Kidney epithelial cell (primary cell): ENCODE measurements around the gene ARHGEF3. TPM values are rescaled to one million over a fixed set of nuclear protein-coding genes. Genes with fewer than 3 reads are reported as not detected.

ENCODE experiments used
- DNase-seq: peaks from one replicate; pipeline ENCODE4 v3.0.0-alpha.2; 2010; ENCODE audit warnings: low read depth
- H3K27me3 ChIP-seq: 2 replicates; pipeline ENCODE4 v1.6.0; 2011; ENCODE audit warnings: low read length; ENCODE audit not compliant: control insufficient read depth, insufficient read depth
- H3K36me3 ChIP-seq: 2 replicates; pipeline ENCODE4 v1.5.1; 2011; ENCODE audit warnings: low read length; ENCODE audit not compliant: control insufficient read depth, insufficient read depth
- H3K4me3 ChIP-seq: 2 replicates; pipeline ENCODE4 v1.5.1; 2011; ENCODE audit warnings: low read depth, mild to moderate bottlenecking, control low read depth, low read length
- total RNA-seq: library from RNA; depleted of rRNA; stranded (reverse); fragments of >200 nt; gene quantifications from 2 replicates; pipeline ENCODE4 v1.2.3, GENCODE V29; 2015
- TF ChIP-seq, protein P1 (sequence below): IDR thresholded peaks from 2 replicates; pipeline ENCODE4 v1.5.1; 2011; ENCODE audit warnings: mild to moderate bottlenecking, moderate library complexity, low read length, control low read depth, inconsistent platforms; ENCODE audit not compliant: insufficient read depth, poor library complexity, severe bottlenecking

Gene ARHGEF3
- total RNA-seq, 1 donor from 2014 or later, result 12.4 TPM

DNA sequence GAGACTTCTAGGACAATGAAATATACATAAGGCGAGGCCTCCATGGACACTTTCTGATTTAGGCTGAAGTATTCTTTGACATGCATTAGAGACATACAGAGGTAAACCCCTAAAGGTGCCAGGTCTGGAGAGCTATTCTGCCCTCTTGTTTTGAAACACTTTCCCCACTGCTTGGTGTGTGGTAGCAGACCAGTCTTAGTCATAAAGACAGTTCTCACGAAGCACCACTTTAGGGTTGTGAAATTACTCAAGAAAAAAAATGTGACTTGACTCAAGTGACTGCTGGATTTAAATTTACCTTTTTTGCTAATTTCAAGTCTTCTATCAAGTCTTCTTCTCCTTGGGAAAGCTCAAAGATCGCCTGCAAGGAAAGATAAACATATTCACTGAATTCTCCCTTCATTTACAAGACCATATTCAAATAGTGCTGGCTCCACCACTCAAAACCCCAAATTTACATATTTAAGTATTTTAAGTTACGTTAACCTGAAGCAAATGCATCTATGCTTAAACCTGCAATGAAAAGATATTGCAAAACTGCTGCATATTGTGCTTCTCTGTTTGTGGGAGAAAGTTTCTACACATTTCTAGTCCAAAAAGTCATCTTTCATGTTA, 48.4 kb downstream of the ARHGEF3 start:
- no peak for DNase-seq
- no peaks in the 10 kb centered on the region for H3K36me3 ChIP-seq

GRCh38 chr3:56751056-56751707, 50.6 kb downstream of the ARHGEF3 start:
- H3K4me3 ChIP-seq, result no peak overlapping the region
- H3K27me3 ChIP-seq, result no peaks in the 10 kb centered on the region
- DNase-seq, result no peak
- TF ChIP-seq, protein P1, sequence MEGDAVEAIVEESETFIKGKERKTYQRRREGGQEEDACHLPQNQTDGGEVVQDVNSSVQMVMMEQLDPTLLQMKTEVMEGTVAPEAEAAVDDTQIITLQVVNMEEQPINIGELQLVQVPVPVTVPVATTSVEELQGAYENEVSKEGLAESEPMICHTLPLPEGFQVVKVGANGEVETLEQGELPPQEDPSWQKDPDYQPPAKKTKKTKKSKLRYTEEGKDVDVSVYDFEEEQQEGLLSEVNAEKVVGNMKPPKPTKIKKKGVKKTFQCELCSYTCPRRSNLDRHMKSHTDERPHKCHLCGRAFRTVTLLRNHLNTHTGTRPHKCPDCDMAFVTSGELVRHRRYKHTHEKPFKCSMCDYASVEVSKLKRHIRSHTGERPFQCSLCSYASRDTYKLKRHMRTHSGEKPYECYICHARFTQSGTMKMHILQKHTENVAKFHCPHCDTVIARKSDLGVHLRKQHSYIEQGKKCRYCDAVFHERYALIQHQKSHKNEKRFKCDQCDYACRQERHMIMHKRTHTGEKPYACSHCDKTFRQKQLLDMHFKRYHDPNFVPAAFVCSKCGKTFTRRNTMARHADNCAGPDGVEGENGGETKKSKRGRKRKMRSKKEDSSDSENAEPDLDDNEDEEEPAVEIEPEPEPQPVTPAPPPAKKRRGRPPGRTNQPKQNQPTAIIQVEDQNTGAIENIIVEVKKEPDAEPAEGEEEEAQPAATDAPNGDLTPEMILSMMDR, result no peak
- H3K36me3 ChIP-seq, result no peaks in the 10 kb centered on the region

More for the DNA sequence above, 48.4 kb downstream of the ARHGEF3 start:
- no peak overlapping the region for H3K4me3 ChIP-seq
- H3K27me3 ChIP-seq, result no peaks in the 10 kb centered on the region
- TF ChIP-seq, protein P1, result no peak

DNA sequence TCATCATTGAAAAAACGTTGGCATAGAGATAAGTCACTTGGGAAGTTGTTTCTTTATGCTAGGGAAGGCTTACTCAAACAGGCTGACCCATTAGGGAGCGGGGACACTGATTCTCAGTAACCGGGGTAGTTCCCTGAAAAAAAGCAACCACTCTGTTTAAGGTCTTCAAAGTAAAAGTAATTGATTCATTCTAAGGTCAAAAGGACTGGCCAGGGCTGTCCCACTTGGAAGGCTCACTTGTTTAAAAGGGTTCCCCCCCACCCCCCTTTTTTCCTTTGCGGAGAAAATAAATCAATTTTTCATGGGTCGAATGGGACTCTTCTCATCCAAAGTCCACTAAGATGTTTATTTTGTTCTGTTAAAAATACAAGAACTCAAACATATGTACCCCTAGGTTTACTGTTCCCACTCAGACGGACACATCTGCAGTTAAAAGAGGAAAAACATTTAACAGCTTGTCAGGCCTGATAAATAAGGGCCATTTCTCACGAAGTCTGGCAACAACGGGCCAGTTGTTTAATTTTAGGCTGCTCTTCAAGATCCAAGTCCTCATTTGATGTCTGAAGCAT, 53.0 kb downstream of the ARHGEF3 start:
- DNase-seq, result no peak
- Histone ChIP-seq H3K27me3 (no peaks in the 10 kb centered on the region), H3K36me3 (peaks cover 2% of the 10 kb centered on the region), H3K4me3 (no peak overlapping the region)
- TF ChIP-seq, protein P1, result no peak

DNA sequence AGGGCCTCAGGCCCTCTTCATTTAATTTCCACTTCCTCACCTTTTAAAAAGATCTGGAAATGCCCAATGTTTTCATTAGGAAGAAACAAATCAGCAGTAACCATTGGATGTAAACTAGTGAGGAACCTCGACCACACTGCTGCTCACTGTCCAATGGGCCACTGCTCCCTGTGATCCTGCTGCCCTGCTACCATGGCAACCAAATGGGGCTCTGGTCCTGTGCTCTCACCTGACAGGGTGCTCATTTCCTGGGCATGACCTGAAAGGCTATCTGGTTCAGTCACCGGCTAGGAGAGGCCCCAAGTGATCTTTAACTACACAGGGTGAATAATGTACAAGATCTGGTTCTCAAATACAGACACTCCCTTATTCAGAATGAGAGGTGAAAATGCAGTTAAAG, 54.6 kb downstream of the ARHGEF3 start:
- TF ChIP-seq, protein P1, result no peak
- H3K4me3 ChIP-seq, result no peak overlapping the region
- no peaks in the 10 kb centered on the region for H3K27me3 ChIP-seq
- H3K36me3 ChIP-seq, result peaks cover 2% of the 10 kb centered on the region
- DNase-seq, result no peak

GRCh38 chr3:56744016-56744415, 57.7 kb downstream of the ARHGEF3 start:
- peaks cover 2% of the 10 kb centered on the region for H3K36me3 ChIP-seq
- TF ChIP-seq, protein P1, result no peak

More at GRCh38 chr3:56744016-56744415, 57.7 kb downstream of the ARHGEF3 start:
- Histone ChIP-seq H3K4me3 (no peak overlapping the region), H3K27me3 (no peaks in the 10 kb centered on the region)
- DNase-seq, result no peak
